ENCODE data around the gene SLC39A11.

The SLC39A11 gene

GRCh38 chr17:72614476-72614870 is 478.0 kb downstream of the SLC39A11 start:
- Mint-ChIP-seq H3K9me3 (ENCODE audit: low read depth) (no peaks in the 10 kb centered on the region), H3K27ac (no peak overlapping the region), H3K4me3 (no peak overlapping the region), H3K36me3 (no peaks in the 10 kb centered on the region), H3K4me1 (ENCODE audit: low read depth) (peaks cover 12% of the 10 kb centered on the region), H3K27me3 (peaks cover 14% of the 10 kb centered on the region)

GRCh38 chr17:72613806-72614292 is 478.6 kb downstream of the SLC39A11 start:
- Mint-ChIP-seq H3K4me3 (no peak overlapping the region), H3K9me3 (ENCODE audit: low read depth) (no peaks in the 10 kb centered on the region), H3K4me1 (ENCODE audit: low read depth) (peaks cover 12% of the 10 kb centered on the region), H3K27me3 (peaks cover 14% of the 10 kb centered on the region), H3K36me3 (no peaks in the 10 kb centered on the region), H3K27ac (no peak overlapping the region)

GRCh38 chr17:72613396-72613795 is 479.1 kb downstream of the SLC39A11 start:
- Mint-ChIP-seq H3K9me3 (ENCODE audit: low read depth) (peaks cover 1% of the 10 kb centered on the region), H3K4me3 (no peak overlapping the region), H3K36me3 (no peaks in the 10 kb centered on the region), H3K27ac (no peak overlapping the region), H3K4me1 (ENCODE audit: low read depth) (peaks cover 11% of the 10 kb centered on the region), H3K27me3 (peaks cover 11% of the 10 kb centered on the region)

GRCh38 chr17:72611172-72611571 is 481.3 kb downstream of the SLC39A11 start:
- Mint-ChIP-seq H3K27ac (no peak overlapping the region), H3K4me1 (ENCODE audit: low read depth) (no peaks in the 10 kb centered on the region), H3K9me3 (ENCODE audit: low read depth) (peaks cover 11% of the 10 kb centered on the region), H3K36me3 (no peaks in the 10 kb centered on the region), H3K4me3 (no peak overlapping the region), H3K27me3 (peaks cover 9% of the 10 kb centered on the region)

- peaks cover 9% of the 10 kb centered on the region for H3K27me3 Mint-ChIP-seq
- no peak overlapping the region for H3K4me3 Mint-ChIP-seq
- no peaks in the 10 kb centered on the region for H3K4me1 Mint-ChIP-seq (ENCODE audit: low read depth)
- no peaks in the 10 kb centered on the region for H3K36me3 Mint-ChIP-seq
- peaks cover 11% of the 10 kb centered on the region for H3K9me3 Mint-ChIP-seq (ENCODE audit: low read depth)
- H3K27ac Mint-ChIP-seq, result no peak overlapping the region
Measured at GRCh38 chr17:72609501-72609900, 483.0 kb downstream of the SLC39A11 start.

GRCh38 chr17:72608436-72608835 is 484.1 kb downstream of the SLC39A11 start:
- Mint-ChIP-seq H3K36me3 (no peaks in the 10 kb centered on the region), H3K9me3 (ENCODE audit: low read depth) (peaks cover 11% of the 10 kb centered on the region), H3K4me3 (no peak overlapping the region), H3K27me3 (peaks cover 2% of the 10 kb centered on the region), H3K27ac (no peak overlapping the region), H3K4me1 (ENCODE audit: low read depth) (no peaks in the 10 kb centered on the region)

GRCh38 chr17:72606656-72607055 is 485.8 kb downstream of the SLC39A11 start:
- no peak overlapping the region for H3K4me3 Mint-ChIP-seq
- no peaks in the 10 kb centered on the region for H3K36me3 Mint-ChIP-seq
- peaks cover 4% of the 10 kb centered on the region for H3K27me3 Mint-ChIP-seq
- H3K27ac Mint-ChIP-seq, result no peak overlapping the region
- H3K9me3 Mint-ChIP-seq (ENCODE audit: low read depth), result peaks cover 11% of the 10 kb centered on the region
- no peaks in the 10 kb centered on the region for H3K4me1 Mint-ChIP-seq (ENCODE audit: low read depth)

- peaks cover 11% of the 10 kb centered on the region for H3K9me3 Mint-ChIP-seq (ENCODE audit: low read depth)
- no peak overlapping the region for H3K4me3 Mint-ChIP-seq
- H3K27me3 Mint-ChIP-seq, result peaks cover 4% of the 10 kb centered on the region
- no peaks in the 10 kb centered on the region for H3K4me1 Mint-ChIP-seq (ENCODE audit: low read depth)
- H3K36me3 Mint-ChIP-seq, result no peaks in the 10 kb centered on the region
- H3K27ac Mint-ChIP-seq, result no peak overlapping the region
Measured at GRCh38 chr17:72605543-72605942, 486.9 kb downstream of the SLC39A11 start.

- H3K36me3 Mint-ChIP-seq, result no peaks in the 10 kb centered on the region
Measured at GRCh38 chr17:72604518-72604917, 488.0 kb downstream of the SLC39A11 start.

GRCh38 chr17:72603420-72604242 is 488.9 kb downstream of the SLC39A11 start:
- H3K4me3 Mint-ChIP-seq, result no peak overlapping the region
- peaks cover 11% of the 10 kb centered on the region for H3K9me3 Mint-ChIP-seq (ENCODE audit: low read depth)
- H3K36me3 Mint-ChIP-seq, result no peaks in the 10 kb centered on the region
- H3K27ac Mint-ChIP-seq, result no peak overlapping the region
- H3K4me1 Mint-ChIP-seq (ENCODE audit: low read depth), result no peaks in the 10 kb centered on the region
- H3K27me3 Mint-ChIP-seq, result peaks cover 9% of the 10 kb centered on the region

More at GRCh38 chr17:72604518-72604917, 488.0 kb downstream of the SLC39A11 start:
- Mint-ChIP-seq H3K27me3 (peaks cover 9% of the 10 kb centered on the region), H3K4me3 (no peak overlapping the region), H3K4me1 (ENCODE audit: low read depth) (no peaks in the 10 kb centered on the region), H3K9me3 (ENCODE audit: low read depth) (peaks cover 11% of the 10 kb centered on the region), H3K27ac (no peak overlapping the region)

GRCh38 chr17:72602517-72603419 is 489.7 kb downstream of the SLC39A11 start:
- H3K4me3 Mint-ChIP-seq, result no peak overlapping the region
- H3K4me1 Mint-ChIP-seq (ENCODE audit: low read depth), result no peaks in the 10 kb centered on the region
- no peaks in the 10 kb centered on the region for H3K36me3 Mint-ChIP-seq
- H3K27me3 Mint-ChIP-seq, result peaks cover 9% of the 10 kb centered on the region
- H3K9me3 Mint-ChIP-seq (ENCODE audit: low read depth), result peaks cover 3% of the 10 kb centered on the region
- no peak overlapping the region for H3K27ac Mint-ChIP-seq

- Mint-ChIP-seq H3K4me3 (no peak overlapping the region), H3K4me1 (ENCODE audit: low read depth) (no peaks in the 10 kb centered on the region), H3K27ac (no peak overlapping the region), H3K9me3 (ENCODE audit: low read depth) (no peaks in the 10 kb centered on the region), H3K36me3 (no peaks in the 10 kb centered on the region), H3K27me3 (peaks cover 16% of the 10 kb centered on the region)
Measured at GRCh38 chr17:72600934-72601333, 491.6 kb downstream of the SLC39A11 start.

- Mint-ChIP-seq H3K36me3 (no peaks in the 10 kb centered on the region), H3K4me3 (no peak overlapping the region), H3K9me3 (ENCODE audit: low read depth) (no peaks in the 10 kb centered on the region), H3K27ac (no peak overlapping the region), H3K4me1 (ENCODE audit: low read depth) (no peaks in the 10 kb centered on the region), H3K27me3 (peaks cover 16% of the 10 kb centered on the region)
Measured at GRCh38 chr17:72599891-72600290, 492.6 kb downstream of the SLC39A11 start.

- peaks cover 16% of the 10 kb centered on the region for H3K27me3 Mint-ChIP-seq
- H3K27ac Mint-ChIP-seq, result no peak overlapping the region
Measured at GRCh38 chr17:72598695-72599094, 493.8 kb downstream of the SLC39A11 start.

More at GRCh38 chr17:72598695-72599094, 493.8 kb downstream of the SLC39A11 start:
- no peaks in the 10 kb centered on the region for H3K36me3 Mint-ChIP-seq
- H3K4me3 Mint-ChIP-seq, result no peak overlapping the region
- no peaks in the 10 kb centered on the region for H3K4me1 Mint-ChIP-seq (ENCODE audit: low read depth)
- no peaks in the 10 kb centered on the region for H3K9me3 Mint-ChIP-seq (ENCODE audit: low read depth)
